GM12872 (cell line): Measurements from ENCODE around the gene F12.

Experiments
- TF ChIP-seq, protein P1 (sequence below): IDR thresholded peaks from 3 replicates; pipeline ENCODE4 v1.5.1; 2011; ENCODE audit warnings: low read depth, mild to moderate bottlenecking, low read length, moderate library complexity; ENCODE audit not compliant: insufficient read depth

The F12 gene

DNA sequence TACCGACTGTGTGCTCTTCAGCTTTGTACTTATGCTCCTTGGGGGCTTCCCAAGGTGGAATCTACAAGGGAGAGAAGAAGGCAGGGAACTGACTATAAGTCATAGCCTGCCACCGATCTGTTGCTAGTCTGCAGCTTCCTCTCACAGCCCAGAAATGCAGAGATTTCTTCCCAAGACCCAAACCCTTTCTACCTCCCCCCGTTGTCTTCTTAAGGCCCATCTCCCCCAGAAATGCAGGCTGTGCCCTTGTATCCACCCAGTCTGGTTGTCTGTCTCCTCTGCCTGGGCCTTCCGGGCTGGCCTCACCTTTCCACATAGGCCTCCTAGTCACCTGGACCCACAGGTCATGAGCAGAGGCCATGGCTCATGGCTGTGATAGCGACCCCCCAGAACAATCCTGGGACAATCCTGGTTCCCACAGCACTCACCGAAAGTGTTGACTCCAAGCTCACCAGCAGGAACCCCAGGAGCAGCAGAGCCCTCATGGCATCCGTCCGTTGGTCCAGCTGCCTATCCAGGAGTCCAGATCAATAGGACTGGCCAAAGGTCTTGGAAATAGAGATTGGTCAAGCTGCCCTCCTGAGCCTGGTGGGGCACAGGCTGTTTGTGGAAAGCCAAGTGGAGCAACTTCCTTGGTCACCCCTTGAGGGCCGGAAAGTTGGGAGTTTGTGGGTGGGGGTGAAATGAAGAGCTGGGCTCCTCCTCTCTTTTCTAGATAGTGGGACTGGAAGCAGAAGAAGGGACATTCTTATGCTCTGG lies at the start of gene F12:
F12 (minus strand) TSS at position 522 of the 759 bp plus-strand sequence; CDS start at position 485, 37 bp downstream.
- TF ChIP-seq, protein P1, sequence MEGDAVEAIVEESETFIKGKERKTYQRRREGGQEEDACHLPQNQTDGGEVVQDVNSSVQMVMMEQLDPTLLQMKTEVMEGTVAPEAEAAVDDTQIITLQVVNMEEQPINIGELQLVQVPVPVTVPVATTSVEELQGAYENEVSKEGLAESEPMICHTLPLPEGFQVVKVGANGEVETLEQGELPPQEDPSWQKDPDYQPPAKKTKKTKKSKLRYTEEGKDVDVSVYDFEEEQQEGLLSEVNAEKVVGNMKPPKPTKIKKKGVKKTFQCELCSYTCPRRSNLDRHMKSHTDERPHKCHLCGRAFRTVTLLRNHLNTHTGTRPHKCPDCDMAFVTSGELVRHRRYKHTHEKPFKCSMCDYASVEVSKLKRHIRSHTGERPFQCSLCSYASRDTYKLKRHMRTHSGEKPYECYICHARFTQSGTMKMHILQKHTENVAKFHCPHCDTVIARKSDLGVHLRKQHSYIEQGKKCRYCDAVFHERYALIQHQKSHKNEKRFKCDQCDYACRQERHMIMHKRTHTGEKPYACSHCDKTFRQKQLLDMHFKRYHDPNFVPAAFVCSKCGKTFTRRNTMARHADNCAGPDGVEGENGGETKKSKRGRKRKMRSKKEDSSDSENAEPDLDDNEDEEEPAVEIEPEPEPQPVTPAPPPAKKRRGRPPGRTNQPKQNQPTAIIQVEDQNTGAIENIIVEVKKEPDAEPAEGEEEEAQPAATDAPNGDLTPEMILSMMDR = no peak

DNA sequence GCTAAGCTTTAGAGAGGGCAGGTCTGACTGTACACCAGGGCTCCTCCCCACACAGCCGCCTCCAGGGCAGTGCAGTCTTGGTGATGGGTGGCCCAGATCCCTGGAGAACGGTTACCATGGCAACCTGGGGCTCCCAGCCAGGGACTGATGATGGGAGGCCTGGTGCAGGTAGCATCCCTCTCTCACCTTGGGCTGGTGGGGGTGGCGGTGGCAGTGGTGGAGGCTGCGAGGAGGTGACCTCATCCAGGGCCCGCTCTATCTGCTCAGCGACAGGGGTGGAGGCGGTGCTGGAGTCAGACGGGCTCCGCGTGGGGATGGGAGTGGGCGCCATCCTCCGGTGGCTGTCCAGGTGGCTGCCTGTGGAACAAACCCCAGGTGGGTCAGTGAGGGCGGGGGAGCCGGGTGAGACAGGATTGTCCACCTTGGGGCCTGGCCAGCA lies 49.6 kb upstream of the F12 start:
- TF ChIP-seq, protein P1 = no peak

DNA sequence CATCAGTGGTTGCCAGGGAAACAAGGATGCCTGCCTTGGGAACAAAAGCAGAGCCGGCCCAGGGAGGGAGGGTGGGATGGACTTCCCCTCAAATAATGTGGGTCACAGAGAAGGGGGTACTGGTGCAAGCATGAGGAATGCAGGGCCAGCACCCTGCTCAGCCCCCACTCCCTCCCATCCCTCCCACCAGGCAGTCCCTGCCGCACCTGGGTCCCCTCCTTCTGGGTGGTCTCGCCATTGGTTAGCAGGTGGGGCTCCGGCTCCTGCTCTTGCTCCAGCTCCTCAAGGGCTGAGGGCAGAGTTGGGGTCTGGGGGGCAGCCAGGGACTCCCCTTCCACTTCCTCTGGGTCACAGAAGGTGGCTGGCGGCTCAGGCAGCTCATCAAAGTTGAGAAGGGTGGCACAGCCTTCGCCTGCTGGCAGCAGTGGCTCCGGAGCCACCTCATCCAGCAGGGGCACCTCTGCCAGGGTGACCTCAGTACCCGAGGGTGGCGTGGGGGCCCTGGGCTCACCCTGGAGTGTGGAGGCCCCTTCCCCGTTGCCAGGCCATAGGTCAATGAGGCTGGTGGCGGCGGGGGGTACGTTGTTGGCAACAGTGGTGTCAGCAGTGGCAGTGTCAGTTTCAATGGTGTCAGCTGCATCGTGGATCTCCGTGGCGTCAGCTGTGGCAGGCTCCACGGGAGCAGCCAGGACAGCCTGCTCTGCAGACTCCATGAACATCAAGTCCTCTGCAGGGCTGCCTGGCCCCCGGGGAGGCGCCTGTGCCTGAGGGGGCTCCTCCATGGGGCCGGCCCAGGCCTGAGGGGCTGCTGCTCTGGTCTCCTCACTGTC lies 48.7 kb upstream of the F12 start:
- TF ChIP-seq, protein P1 = no peak

DNA sequence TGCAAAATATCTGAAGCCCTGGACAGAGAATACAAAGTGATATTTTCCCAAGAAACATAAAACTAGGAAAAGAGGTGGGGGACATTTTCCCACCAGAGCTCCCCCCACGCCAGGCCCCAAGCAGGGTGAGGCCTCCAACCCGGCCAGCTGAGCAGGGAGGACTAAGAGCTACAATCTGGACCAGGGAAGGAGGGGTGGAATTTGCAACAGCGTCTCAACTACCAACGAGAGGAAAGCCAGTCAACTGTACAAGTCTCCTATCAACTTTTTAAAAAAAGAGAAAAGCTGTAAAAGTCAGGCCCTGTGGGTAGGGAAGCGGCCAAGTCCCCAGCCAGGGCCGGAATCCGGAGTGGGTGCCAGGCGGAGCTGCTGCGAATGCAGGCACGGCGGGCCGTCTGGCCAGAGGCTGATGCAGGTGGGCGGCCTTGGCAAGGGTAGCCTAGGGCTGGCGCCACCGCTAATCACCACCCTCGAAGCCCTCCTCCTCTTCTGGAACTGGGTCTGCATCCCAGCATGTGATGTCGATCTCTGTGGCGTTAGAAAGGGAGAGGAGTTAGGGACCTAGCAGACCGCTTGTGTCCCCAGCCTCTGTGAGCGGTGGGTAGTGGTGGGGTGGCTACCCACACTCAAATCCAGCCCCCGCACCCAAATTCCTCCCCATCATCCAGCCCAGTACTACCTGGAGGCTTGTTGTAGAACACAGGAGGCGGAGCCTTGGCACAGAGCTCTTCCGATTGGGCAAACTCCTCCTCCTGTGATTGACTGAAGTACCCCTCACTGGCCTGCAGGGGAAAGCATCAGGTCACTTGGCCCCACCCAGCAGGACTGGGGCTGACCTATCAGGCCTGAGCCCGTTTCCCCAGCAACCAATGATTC lies 47.9 kb upstream of the F12 start:
- TF ChIP-seq, protein P1 = peak; percentile 75

DNA sequence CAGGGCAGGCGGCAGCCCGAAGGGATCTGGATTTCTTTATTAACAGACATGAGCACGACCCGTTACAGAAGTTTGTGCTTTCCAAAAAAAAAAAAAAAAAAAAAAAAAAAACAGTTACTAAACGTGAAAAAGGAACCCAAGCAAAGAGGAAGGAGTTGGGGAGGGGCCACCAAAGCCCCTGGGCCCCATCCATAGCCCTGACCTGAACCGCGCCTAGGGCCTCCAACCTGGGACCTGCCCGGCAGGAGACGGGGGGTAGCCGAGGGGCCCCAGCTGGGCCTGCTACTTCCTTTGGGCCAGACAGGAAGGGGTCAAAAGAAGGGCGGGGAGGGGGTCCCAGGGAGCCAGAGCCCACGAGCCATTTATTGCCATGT lies 47.2 kb upstream of the F12 start:
- TF ChIP-seq, protein P1 = no peak

DNA sequence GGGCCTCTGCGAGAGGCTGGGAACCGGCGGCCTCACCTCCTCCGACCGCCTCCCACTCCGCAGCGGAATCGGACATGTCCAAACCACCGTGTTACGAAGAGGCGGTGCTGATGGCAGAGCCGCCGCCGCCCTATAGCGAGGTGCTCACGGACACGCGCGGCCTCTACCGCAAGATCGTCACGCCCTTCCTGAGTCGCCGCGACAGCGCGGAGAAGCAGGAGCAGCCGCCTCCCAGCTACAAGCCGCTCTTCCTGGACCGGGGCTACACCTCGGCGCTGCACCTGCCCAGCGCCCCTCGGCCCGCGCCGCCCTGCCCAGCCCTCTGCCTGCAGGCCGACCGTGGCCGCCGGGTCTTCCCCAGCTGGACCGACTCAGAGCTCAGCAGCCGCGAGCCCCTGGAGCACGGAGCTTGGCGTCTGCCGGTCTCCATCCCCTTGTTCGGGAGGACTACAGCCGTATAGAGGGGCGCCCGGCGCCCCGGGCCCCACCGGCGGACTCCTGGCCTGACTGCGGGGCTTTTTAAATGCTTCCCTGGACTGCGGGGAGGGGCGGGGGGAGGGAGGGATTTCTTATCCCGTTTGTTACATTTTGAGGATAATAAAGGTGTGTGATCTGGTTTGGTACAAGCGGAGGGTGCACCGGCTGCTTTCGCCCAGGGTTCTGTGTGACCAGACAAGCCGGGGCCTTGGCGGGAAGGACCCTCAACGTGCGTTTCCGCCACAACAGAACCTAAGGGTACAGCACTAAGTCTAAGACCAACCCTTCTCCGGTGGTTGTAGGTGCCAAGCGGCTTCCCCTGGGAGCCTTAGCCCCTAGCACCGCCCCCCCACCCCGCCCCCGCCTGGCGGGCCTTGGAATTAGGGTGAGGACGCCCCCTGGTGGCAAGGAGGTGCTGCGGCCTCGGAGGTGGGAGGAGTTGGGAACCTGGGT lies 46.6 kb upstream of the F12 start:
- TF ChIP-seq, protein P1 = peak; percentile 88
